Loucy (cell line): Measurements from ENCODE around the gene VGLL1.

Source experiments
- EZH2phosphoT487 ChIP-seq: fragments of 200-600 bp; IDR thresholded peaks from 2 replicates; pipeline ENCODE4 v1.6.1; 2018; ENCODE audit warnings: antibody characterized with exemption, mild to moderate bottlenecking, moderate library complexity, borderline replicate concordance
- TF ChIP-seq, protein P1 (sequence below): fragments of 200-600 bp; sonication (generic); conservative IDR thresholded peaks from 2 replicates; pipeline ENCODE4 v1.5.1; 2014; ENCODE audit warnings: mild to moderate bottlenecking, antibody characterized with exemption, low read length

- TF ChIP-seq, protein P1, sequence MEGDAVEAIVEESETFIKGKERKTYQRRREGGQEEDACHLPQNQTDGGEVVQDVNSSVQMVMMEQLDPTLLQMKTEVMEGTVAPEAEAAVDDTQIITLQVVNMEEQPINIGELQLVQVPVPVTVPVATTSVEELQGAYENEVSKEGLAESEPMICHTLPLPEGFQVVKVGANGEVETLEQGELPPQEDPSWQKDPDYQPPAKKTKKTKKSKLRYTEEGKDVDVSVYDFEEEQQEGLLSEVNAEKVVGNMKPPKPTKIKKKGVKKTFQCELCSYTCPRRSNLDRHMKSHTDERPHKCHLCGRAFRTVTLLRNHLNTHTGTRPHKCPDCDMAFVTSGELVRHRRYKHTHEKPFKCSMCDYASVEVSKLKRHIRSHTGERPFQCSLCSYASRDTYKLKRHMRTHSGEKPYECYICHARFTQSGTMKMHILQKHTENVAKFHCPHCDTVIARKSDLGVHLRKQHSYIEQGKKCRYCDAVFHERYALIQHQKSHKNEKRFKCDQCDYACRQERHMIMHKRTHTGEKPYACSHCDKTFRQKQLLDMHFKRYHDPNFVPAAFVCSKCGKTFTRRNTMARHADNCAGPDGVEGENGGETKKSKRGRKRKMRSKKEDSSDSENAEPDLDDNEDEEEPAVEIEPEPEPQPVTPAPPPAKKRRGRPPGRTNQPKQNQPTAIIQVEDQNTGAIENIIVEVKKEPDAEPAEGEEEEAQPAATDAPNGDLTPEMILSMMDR, result no peak
- no peak for TF ChIP-seq EZH2phosphoT487
Observed at GRCh38 chrX:136582624-136583023, 50.6 kb downstream of the VGLL1 start.
